Sigmoid colon (tissue), 4 donors: Measurements from ENCODE around the gene INAVA.

Source experiments
- EP300 ChIP-seq, 4 donors: sonication (generic); formaldehyde crosslinking; IDR thresholded peaks; one replicate each; pipeline ENCODE4 v1.6.1; 2017; ENCODE audit warnings: antibody characterized with exemption in 4 of 4
- POLR2AphosphoS5 ChIP-seq, 4 donors: sonication (generic); formaldehyde crosslinking; IDR thresholded peaks; one replicate each; pipeline ENCODE4 v1.6.1; 2017; ENCODE audit warnings: antibody characterized with exemption in 4 of 4
- TF ChIP-seq, protein P1 (sequence below), 4 experiments: fragments of 450-650 bp in 3 of 4; fragments of 200-600 bp in 1 of 4; IDR thresholded peaks; one replicate each; pipeline ENCODE4 v1.5.1; 2016 to 2019; ENCODE audit warnings: antibody characterized with exemption in 4 of 4, mild to moderate bottlenecking in 3 of 4, moderate library complexity in 2 of 4

DNA sequence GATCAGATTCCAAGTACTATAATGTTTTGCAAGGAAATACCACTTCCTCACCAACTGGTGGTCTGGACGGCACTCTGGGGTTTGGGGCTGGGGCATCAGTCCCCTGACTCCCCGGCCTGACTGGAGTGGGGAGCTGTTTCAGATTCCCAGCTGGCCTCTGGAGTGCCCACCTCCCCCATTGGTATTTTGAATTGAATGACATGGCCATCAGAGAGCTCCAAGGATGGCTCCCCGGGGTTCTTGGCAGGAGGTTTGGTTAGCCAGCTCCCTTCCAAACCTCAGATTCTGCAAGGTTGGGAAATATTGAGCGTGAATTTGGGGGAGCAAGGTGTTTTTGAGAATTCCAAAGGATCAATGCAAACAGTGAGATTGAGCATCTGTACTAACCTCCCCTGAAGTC is 2.2 kb upstream of the INAVA start:
- TF ChIP-seq, protein P1, sequence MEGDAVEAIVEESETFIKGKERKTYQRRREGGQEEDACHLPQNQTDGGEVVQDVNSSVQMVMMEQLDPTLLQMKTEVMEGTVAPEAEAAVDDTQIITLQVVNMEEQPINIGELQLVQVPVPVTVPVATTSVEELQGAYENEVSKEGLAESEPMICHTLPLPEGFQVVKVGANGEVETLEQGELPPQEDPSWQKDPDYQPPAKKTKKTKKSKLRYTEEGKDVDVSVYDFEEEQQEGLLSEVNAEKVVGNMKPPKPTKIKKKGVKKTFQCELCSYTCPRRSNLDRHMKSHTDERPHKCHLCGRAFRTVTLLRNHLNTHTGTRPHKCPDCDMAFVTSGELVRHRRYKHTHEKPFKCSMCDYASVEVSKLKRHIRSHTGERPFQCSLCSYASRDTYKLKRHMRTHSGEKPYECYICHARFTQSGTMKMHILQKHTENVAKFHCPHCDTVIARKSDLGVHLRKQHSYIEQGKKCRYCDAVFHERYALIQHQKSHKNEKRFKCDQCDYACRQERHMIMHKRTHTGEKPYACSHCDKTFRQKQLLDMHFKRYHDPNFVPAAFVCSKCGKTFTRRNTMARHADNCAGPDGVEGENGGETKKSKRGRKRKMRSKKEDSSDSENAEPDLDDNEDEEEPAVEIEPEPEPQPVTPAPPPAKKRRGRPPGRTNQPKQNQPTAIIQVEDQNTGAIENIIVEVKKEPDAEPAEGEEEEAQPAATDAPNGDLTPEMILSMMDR (IDR thresholded peaks at IDR 0.05): no peak
- TF ChIP-seq POLR2AphosphoS5 (IDR thresholded peaks at IDR 0.05) (no peak), EP300 (IDR thresholded peaks at IDR 0.05) (no peak)
